NCI-H1436 treated with DMSO at 0.1 percent for 48 hours (cell line): ENCODE results near the gene GPR15LG.

ENCODE experiments used
- DNase-seq: peaks from one replicate; lab custom pipeline; 2025; lab: John Stamatoyannopoulos, UW

GPR15LG gene

DNA sequence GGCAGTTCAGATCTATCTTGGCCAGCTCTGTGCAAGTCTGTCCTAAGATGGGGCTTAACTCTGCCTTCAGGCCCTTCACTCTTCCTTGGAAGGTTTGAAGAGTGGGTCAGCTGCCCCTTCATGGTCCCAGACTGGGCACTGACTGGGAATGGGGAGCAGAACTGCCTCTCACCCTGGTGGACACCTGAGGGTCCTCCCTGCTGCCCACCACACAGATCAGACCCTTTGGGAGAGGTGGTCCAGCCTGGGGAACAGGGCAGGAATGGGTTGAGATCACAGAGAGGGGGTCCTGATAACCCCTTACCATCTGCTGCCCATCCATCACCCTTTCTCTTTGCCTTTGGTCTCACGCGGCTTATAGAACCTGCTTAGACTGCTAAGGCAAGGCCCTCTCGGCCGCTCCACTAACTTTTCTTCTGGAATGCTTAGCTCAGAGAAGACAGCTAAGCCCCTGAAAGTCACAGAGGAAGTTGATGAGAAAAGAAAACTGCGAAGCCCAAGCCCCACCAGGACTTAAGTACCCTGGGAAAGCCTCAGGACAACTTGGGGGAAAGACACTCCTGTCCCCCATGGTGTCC lies 20.3 kb downstream of the GPR15LG start:
- DNase-seq, result no peak

DNA sequence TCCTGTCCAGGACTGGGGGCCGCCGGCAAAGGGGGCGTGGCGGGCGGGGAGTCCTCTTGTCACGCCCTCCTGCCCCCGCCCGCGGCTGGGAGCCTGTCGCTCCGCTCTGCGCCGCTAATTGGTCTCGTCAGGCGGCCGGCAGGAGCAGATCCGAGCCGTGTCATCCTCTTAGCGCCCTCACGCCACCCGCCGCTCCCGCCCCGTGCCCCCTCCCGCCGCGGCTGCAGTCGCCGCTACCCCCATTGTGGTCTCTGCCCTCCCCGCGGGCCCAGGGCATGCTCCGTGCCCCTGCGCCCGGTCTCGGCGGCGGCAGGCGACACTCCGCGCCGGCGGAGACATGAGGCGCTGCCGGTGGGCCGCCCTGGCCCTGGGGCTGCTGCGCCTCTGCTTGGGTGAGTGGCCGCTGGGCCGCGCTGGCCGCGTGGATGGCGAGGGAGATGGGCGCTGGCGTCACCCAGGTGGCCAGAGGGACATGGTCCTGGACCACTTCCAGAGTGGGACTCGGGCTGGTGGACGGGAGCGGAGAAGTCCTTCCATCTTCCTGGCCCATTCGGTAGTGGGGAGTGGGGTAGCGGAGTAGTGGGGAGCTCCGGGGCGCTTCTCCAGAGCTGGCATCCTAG lies 20.9 kb downstream of the GPR15LG start, which contains the start of gene CDHR1:
Gene CDHR1 (plus strand): TSS at position 114 of the 620 bp plus-strand sequence. CDS start 224 bp downstream, at position 338.
- DNase-seq, result no peak

DNA sequence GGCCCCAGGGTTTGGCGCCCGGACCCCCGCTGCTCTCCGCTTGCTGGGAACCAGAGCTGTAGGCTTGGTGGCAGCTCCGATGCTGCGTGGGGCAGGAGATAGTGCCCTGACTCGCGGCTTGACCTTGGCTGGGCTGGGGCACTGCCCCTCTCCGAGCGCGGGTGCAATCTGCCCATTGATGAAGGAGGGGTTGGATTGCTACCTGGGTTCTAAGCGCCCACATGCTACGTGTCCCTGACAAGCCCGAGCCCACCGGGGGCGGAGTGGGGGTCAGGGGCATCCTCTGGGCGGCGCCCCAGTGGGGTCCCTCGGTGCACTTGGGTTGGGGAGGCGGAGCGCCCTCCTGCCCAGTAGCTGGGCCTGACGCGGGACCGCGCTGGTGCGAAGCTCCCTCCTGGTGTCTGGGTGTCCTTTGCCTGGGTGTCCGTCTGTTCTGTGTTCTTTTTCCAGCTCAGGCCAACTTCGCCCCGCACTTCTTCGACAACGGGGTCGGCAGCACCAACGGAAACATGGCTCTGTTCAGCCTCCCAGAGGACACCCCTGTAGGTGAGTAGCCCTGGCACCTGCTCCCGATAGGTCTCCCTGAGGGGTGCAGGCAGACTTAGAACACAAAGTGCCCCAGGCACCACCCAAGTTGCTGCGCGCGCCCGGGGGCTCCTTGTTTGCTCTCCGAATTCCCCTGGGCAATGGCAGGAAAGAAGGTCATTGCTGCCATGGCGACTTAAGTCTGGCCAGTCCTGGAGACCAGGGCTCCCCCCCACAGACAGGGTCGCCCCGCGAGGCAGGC lies 21.6 kb downstream of the GPR15LG start:
- no peak for DNase-seq

DNA sequence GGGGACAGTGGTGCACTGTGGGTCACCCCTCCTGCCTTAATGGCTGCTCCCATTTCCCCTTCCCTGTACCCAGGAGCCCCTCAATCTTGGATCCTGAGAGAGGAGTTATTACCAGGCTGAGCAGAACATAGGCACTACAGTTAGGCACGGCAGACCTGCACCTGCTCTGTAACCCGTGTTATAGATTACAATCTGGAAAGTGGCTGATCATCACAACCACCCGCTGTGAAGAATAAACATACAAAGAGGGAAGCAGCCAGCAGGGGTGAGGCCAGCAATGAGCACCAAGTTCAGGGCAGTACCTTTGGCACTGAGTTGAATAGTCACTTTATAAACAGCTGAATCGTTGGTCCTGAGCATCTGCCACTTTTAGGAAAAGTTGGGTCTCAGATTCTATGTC lies 22.5 kb downstream of the GPR15LG start:
- no peak for DNase-seq

DNA sequence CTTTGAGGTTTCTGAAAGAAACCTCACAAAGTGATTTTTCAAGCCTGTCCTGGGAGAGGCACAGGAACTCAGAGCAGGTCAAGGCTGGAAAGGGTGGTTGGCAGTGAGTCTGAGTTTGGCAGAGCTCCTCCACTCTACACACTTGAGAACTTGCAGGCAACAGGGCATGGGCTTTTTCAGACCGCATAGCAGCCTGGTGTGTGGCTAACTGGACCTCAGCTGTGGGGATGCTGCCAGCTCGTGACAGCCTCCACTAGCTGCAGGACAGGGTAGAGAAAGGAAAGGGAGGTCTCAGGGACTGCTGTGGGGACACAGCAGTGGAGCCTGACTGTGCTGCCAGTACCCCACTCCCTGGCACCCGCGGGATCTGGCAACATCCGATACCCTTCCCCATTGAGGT lies 23.3 kb downstream of the GPR15LG start:
- DNase-seq, result no peak

DNA sequence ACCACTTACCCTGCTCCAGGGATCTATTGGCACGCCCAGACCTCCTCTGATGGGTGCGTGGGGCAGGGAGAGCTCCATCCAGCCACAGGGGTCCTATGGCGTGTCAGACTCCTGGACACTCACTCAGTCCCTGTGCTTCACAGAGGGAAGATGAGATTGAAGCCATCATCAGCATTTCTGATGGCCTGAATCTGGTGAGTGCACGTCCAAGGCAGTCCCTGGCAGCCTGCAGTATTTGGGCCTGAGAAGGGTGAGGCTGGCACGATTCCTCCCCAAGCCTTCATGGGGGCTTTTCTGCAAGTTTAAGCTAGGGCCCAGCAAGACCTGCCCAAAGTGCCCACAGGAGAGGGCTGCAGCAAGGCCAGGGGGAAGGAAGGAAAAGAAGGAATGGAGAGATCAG lies 24.0 kb downstream of the GPR15LG start:
- no peak for DNase-seq

DNA sequence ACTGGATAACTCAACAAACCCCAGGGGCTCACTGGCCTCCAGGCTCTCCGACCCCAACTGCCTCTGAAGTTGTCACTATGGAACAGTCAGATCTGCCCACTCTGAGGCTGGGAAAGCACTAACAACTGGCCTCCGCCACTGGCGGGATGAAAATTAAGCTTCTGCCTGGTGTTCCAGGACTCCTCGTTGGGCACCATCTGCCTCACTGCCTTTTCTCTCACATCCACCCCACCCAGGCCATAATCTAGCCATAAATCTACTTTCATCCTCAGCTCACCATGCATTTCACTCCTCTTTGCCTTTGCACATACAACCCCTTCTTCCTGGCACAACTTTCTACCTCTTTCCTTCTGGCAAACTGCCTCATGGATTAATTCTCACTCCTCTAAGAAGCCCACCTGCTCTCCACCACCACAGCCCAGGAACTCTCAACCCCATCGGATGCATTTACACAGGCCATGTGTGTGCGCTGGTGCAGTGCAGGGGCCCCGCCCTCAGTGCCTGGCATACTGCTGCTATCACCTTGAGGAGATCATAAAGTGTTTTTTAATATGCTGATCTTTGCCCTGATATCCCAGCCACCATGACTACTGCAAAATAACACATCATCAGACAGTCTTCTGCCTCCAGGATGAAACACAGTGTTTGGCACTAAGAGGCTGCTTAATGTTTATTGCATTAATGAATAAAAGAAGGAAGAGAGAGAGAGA lies 24.8 kb downstream of the GPR15LG start:
- DNase-seq, result no peak

DNA sequence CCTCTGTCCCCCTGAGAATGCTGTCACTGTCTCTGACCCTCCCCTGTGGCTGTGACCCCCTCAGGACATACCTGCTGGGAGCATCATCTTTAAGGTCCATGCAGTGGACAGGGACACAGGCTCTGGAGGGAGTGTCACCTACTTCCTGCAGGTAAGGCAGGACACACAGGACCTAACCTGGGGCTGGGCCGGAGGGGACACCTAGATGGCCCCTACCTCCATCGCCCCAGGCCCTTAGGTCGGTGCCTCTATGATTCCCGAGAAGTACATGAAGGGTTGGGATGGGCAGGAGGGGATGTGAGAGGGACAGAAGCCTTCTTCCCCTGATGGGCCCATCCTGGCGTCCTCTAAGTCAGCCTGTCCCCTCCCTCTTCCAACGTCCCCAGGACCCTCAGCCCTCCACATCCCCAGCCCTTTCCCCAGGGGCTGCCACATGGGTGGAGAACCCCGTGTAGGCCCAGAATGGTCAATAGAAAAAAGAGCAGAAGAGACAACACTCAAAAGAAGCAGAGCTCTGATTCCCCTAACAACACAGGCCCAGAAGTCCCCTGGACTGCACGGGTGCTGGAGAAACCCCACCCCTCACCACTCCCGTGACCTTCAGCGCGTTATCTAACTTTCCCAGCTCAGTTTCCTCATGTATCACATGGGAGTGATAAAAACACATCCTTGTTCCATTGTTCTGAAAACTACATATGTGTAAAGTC lies 27.1 kb downstream of the GPR15LG start:
- DNase-seq, result no peak

DNA sequence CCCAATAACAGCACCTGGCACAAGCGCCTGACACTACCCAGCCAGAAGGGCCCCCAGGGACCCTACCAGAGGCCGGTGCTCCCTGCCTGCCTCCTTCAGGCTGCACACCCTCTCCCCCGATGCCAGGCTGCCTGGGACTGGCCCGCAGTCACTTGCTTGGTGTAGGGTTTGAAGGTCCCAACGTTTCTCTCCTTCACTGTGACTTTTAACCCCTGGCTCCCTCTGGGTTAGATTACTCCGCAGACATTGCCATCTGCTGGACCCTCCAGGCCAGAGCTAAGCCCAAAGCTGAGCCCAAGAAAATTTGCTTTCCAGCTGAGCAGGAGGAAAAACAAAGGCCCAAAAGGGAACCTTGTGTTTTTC lies 27.6 kb downstream of the GPR15LG start:
- DNase-seq, result no peak

DNA sequence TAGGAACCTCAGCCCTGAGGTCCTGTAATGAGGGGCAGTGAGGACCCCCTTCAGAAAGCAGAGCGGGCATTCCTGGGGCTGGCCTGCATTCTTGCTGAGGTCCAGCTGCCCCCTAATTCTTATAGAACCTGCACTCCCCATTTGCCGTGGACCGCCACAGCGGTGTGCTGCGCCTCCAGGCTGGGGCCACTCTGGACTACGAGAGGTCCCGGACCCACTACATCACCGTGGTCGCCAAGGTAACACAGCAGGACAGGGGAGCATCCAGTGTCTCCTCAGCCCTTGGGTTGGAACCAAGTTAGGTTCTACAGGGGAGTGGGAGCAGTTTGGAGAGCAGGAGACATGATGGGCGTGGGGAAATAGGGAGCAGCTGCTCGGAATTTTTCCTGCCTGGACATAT lies 28.1 kb downstream of the GPR15LG start:
- no peak for DNase-seq

DNA sequence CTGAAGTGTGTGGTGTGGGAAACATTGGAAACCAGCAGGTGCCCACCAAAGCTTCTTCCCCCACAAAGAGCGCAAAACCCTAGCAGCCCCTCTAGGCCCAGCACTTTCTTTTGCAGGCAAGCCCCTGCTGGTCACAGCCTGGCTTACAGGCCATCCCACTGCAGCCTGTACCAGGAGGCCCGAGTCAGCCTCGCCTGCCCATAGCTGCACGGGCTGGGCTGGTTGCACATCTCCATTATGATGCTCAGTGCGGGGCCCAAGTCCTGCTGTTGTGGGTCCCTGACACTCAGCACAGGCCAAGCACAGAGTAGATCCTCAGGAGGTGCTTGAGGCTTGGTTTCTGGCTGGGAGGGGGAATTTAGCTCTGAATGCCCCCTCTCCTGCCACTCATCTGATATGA lies 28.7 kb downstream of the GPR15LG start:
- no peak for DNase-seq

DNA sequence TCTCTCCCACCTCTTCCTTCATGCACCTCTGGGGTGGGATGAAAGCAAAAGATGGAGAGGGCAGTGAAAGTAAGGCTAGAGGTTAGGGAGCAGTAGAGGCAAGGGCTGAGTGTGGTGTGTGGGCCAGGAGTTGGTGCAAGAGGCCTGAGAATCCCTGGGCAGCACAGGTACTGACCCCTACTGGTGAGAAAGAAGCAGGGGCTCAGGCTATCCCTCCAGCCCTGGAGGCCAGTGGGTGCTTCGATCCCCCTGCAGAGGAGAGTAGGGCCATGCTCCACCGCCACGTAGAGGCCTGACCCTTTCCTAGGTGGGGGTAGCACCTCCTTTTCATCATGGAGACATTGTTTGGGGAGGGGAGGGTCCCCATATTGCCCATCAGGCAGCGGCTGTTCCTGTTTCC lies 30.5 kb downstream of the GPR15LG start:
- DNase-seq, result no peak

DNA sequence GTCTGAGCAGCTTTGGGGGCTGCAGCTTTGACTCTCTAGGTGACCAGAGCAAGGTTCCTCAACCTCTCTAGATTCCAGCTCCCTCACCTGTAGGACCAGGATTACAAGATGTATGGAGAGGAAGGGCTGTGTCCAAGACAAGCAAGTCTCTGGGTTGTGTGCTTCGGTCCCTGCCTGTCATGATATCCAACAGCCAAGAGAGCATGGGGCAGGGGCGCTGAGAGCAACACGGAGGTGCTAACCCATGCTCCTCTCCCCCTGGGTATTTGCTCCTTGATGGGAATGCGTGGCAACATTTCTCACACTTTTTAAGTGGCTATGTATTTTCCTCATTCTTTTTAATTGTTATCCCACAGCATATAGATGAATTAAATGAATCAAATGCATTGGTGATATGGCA lies 31.0 kb downstream of the GPR15LG start:
- no peak for DNase-seq

DNA sequence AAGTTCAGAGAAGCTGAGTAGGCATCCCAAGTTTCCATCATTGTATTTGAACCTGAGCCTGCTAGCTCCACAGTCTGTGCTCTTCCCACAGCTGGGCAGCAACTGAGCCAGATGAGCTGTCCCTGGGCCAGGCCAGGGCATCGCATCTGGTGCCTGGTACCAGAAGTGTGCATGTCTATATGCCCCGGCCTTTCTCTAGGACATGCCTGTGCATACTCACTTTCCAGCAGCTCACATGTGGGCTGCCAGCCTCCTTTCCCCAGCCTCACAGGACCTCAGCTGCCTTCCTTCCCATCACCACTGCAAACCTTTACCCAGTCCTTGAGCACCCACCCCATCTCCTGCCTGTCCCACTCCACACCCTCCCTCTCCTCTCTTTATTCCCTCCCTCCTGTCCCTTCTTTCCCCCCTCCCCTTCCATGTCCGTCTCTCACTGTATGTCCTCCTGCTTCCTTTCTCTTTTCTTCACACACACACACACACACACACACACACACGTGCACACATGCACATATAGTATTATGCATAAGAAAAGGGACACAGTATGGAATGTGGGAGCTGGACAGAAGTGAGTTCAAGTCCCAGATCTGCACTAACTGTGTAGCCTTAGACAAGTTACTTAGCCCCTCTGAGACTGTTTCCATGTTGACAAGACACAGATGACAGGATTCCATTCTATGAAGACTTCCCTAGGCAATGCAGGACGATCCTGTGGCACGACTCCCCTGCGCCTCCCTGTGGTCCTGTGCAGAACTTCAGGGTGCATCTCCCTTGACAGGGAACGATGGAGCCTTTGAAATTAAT lies 31.6 kb downstream of the GPR15LG start:
- no peak for DNase-seq

DNA sequence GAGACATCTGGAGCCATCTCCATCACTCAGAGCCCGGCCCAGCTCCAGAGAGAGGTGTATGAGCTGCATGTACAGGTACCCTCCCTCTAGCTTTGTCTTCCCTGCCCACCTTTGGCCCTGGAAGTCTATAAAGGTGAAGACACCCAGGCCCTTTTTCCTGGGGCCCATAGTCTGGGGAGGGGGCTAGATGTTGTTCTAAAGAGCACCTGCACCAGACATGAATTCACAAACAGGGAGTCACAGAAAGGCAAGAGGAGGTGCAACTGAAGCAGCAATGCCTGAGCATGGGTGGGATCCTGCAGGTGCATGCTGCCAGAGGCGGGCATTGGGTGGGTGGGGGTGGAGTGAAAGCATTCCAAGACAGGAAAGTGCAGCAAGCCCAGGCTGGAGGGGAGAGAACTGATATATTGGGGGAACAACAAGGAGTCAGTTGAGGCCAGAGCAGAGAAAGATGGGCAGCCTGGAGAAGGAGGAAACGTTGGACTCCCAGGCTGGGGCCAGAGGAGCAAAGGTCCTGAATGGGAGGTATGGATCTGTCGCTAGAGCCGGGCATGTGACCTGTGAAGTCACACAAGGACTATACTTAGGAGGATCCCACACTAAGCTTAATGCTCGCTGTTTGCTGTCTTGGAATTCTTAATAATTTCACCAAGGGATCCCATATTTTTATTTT lies 32.4 kb downstream of the GPR15LG start:
- no peak for DNase-seq

DNA sequence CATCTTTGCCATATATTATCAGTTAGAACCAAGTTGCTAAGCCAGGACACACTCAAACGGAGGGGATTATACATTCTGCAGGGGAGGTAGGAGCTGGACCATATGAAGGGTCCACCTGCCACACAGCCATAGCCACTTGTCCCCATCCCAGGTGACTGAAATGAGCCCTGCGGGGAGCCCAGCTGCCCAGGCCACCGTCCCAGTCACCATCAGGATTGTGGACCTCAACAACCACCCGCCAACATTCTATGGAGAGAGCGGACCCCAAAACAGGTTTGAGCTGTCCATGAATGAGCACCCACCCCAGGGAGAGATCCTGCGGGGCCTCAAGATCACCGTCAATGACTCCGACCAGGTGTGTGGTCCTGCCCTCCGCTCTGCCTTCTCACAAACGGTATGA lies 34.4 kb downstream of the GPR15LG start:
- DNase-seq, result no peak

DNA sequence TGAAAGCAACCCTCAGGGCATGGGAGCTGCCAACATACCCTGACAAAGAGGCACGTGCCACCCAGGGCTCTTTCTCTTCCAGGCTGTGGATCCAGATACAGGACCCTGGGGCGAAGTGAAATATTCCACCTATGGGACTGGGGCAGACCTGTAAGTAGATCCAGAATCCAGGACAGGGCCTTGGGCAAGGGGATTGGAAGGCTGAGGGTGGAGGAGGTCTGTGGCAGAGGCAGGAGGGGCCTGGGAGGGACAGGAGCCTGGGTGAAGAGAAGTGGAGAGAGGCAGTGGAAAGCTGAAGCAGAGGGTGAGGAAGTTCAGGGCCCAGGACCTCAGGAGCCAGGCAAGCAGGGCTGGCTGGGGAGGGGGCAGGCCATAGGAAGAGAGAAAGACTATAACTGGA lies 38.0 kb downstream of the GPR15LG start:
- DNase-seq, result no peak

DNA sequence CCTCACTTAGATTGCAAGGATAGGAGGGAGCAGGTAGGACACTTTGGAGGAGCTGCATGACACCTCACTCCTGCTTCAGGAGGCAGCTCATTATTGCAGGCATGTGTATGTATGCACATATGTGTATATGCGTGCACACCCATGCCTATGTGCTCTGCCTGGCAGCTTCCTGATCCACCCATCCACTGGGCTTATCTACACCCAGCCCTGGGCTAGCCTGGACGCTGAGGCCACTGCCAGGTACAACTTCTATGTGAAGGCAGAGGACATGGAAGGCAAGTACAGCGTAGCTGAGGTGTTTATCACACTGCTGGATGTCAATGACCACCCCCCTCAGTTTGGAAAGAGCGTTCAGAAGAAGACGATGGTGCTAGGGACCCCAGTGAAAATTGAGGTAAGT lies 38.4 kb downstream of the GPR15LG start:
- no peak for DNase-seq

DNA sequence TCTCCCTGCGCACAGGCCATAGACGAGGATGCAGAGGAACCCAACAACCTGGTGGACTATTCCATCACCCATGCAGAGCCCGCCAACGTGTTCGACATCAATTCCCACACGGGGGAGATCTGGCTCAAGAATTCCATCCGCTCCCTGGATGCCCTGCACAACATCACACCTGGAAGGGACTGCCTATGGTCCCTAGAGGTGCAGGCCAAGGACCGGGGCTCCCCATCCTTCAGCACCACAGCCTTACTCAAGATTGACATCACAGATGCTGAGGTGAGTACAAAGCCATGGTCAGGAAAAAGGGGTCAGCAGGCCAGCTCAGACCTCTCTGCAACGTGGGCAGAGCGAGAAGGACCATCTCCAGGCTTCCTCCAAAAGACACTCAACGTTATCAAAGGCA lies 39.5 kb downstream of the GPR15LG start:
- no peak for DNase-seq

DNA sequence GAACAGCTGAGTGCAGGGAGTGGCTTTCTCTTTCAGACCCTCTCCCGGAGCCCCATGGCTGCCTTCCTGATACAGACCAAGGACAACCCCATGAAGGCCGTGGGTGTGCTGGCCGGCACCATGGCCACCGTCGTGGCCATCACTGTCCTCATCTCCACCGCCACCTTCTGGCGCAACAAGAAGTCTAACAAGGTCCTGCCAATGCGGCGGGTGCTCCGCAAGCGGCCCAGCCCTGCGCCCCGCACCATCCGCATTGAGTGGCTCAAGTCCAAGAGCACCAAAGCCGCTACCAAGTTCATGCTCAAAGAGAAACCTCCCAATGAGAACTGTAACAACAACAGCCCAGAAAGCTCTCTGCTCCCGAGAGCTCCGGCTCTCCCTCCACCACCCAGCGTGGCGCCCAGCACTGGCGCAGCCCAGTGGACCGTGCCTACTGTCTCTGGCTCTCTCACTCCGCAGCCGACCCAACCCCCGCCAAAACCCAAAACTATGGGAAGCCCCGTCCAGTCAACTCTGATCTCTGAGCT lies 40.5 kb downstream of the GPR15LG start:
- no peak for DNase-seq
